BJ (cell line): Measurements from ENCODE around the gene THAP3. TPM values are rescaled to one million over a fixed set of nuclear protein-coding genes. Genes with fewer than 3 reads are reported as not detected.

ENCODE experiments used
- CTCF ChIA-PET: fragments of 350-600 bp; formaldehyde crosslinking; extraction: SDS; loops from one replicate; lab custom pipeline; 2021; ENCODE audit warnings: antibody characterized with exemption, inconsistent platforms; lab: Yijun Ruan, JAX
- POLR2A ChIA-PET: fragments of 300-600 bp; sonication (Branson Sonifier 250); formaldehyde crosslinking; extraction: SDS; loops from one replicate; lab custom pipeline; 2021; ENCODE audit warnings: antibody characterized with exemption; lab: Charles Lee
- DNase-seq: peaks from one replicate; pipeline ENCODE4 v3.0.0-alpha.2; 2011; ENCODE audit warnings: low read depth
- H3K27me3 ChIP-seq: 2 replicates; pipeline ENCODE4 v1.6.0; 2011; ENCODE audit warnings: low read length; ENCODE audit not compliant: control insufficient read depth, insufficient read depth
- H3K36me3 ChIP-seq: 2 replicates; pipeline ENCODE4 v1.5.1; 2011; ENCODE audit warnings: low read length; ENCODE audit not compliant: control insufficient read depth, insufficient read depth
- H3K4me3 ChIP-seq: 2 replicates; pipeline ENCODE4 v1.5.1; 2011; ENCODE audit warnings: low read depth, mild to moderate bottlenecking, control low read depth, low read length
- CTCF ChIP-seq: IDR thresholded peaks from 2 replicates; pipeline ENCODE4 v1.5.1; 2011; ENCODE audit warnings: low read depth, mild to moderate bottlenecking, control low read depth, inconsistent platforms, low read length, moderate library complexity; ENCODE audit not compliant: insufficient read depth
- polyA plus RNA-seq: library from polyadenylated mRNA; depleted of rRNA; stranded (reverse); fragments of >200 nt; gene quantifications from 2 replicates; pipeline ENCODE4 v1.2.3, GENCODE V29; 2011

THAP3 gene
- polyA plus RNA-seq, 1 experiment, result 12.5 TPM

GRCh38 chr1:6627031-6627430 lies 2.4 kb downstream of the THAP3 start:
- no peak for TF ChIP-seq CTCF
- H3K27me3 ChIP-seq, result no peaks in the 10 kb centered on the region
- no peak for DNase-seq
- ChIA-PET POLR2A (no interaction called here), CTCF (interaction anchor here (0.6 to 1.6 kb wide), 2 partner anchors 8 to 141 kb away, joined by 3 to 5 read pairs; no protein-coding TSS in a partner anchor)
- no peak overlapping the region for H3K4me3 ChIP-seq
- peaks cover 31% of the 10 kb centered on the region for H3K36me3 ChIP-seq

GRCh38 chr1:6627841-6628545 lies 3.3 kb downstream of the THAP3 start:
- Histone ChIP-seq H3K27me3 (no peaks in the 10 kb centered on the region), H3K36me3 (peaks cover 30% of the 10 kb centered on the region), H3K4me3 (no peak overlapping the region)
- ChIA-PET CTCF (interaction anchor here (0.9 to 1.1 kb wide), 2 partner anchors 13 to 17 kb away, joined by 3 to 4 read pairs; no protein-coding TSS in a partner anchor), POLR2A (no interaction called here)
- no peak for DNase-seq
- TF ChIP-seq CTCF, result no peak

GRCh38 chr1:6628971-6629479 lies 4.4 kb downstream of the THAP3 start:
- Histone ChIP-seq H3K4me3 (no peak overlapping the region), H3K36me3 (peaks cover 31% of the 10 kb centered on the region), H3K27me3 (no peaks in the 10 kb centered on the region)
- no peak for TF ChIP-seq CTCF
- CTCF ChIA-PET, result interaction anchor here (1.1 kb wide), 1 partner anchor 16 kb away, joined by 3 read pairs; no protein-coding TSS in a partner anchor
- no peak for DNase-seq
- POLR2A ChIA-PET, result interaction anchor here (0.5 kb wide), 1 partner anchor 21 kb away, joined by 9 read pairs; no protein-coding TSS in a partner anchor

GRCh38 chr1:6630027-6630426 lies 5.4 kb downstream of the THAP3 start:
- H3K4me3 ChIP-seq, result no peak overlapping the region
- TF ChIP-seq CTCF, result no peak
- ChIA-PET CTCF (interaction anchor here (0.7 to 1.2 kb wide), 3 partner anchors 10 to 153 kb away, joined by 3 to 4 read pairs (median 3); no protein-coding TSS in a partner anchor), POLR2A (no interaction called here)
- no peak for DNase-seq
- no peaks in the 10 kb centered on the region for H3K27me3 ChIP-seq
- peaks cover 35% of the 10 kb centered on the region for H3K36me3 ChIP-seq

GRCh38 chr1:6631058-6631457 lies 6.4 kb downstream of the THAP3 start:
- no peak for DNase-seq
- H3K4me3 ChIP-seq, result no peak overlapping the region
- ChIA-PET POLR2A (no interaction called here), CTCF (interaction anchor here (0.7 to 1.2 kb wide), 2 partner anchors 9 to 217 kb away, joined by 3 read pairs; no protein-coding TSS in a partner anchor)
- TF ChIP-seq CTCF, result no peak
- no peaks in the 10 kb centered on the region for H3K27me3 ChIP-seq
- H3K36me3 ChIP-seq, result peaks cover 37% of the 10 kb centered on the region
